GM21526 (cell line): ENCODE measurements around the gene CCNY.

Experiments
- ATAC-seq: cut with Tn5 transposase; IDR thresholded peaks from one replicate; pipeline ENCODE4 v1.9.1; 2021; ENCODE audit warnings: moderate library complexity; ENCODE audit not compliant: unreplicated experiment, low FRiP score

CCNY gene

DNA sequence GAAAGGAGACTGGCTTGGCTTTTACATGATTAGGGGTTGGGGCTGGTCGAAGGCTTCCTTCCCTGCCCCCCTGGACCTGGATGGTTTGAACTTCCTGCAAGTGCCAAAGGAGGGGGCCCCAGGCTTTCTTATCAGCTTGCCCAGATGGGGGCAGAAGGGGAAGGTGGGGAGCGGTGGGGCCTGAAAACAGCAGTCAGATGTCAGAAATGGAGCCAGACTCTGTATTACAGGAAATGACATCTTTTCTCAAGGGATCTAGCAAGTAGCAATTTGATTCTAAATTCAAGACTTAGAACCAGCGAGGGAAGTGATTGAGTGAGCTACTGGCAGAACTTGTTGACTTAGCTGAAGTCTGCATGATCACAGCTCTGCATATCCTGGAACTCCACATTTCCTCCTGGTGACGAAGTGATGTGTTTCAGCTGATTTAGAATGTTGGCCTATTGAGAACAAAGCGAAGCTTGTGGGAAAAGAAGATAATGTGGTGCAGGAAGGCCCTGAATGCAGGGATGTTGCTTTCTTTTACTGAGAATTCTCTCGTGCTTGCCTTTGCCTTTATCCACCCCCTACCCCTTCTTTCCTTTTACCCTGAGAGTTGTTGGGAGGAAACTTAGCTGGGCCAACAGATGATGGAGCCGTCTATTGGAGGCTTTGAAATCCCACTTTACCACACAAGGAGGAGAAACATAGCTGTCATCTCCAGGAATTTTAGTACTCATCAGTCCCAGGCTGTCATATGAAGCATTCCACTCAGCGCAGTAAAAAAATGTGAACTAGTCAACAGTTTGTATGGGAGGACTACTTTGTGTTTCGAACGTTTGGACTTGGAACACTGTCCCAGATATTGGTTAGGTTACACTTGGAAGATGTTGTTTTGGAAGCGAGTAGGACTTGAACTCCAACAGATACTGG lies 43.2 kb downstream of the CCNY start:
- ATAC-seq = peak; percentile 78

DNA sequence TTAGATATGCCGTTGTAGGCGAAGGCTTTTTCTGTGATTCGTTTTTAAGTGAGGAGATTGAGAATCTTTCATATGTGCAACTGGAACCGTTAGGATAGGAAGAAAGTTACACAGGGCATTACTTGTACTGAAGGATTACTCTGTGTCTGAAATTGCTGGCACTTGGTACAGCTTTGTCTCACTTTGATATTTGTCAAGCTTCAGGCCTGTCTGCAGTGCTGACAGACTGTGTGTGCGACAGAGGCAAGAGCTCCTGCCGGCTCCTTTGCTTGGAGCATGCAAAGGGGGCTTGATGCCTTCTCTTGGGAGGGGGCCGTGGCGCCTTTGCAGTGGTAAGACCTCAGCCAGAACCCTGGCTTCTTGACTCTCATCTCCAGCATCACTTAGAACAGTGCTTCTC lies 45.8 kb downstream of the CCNY start:
- ATAC-seq = no peak

DNA sequence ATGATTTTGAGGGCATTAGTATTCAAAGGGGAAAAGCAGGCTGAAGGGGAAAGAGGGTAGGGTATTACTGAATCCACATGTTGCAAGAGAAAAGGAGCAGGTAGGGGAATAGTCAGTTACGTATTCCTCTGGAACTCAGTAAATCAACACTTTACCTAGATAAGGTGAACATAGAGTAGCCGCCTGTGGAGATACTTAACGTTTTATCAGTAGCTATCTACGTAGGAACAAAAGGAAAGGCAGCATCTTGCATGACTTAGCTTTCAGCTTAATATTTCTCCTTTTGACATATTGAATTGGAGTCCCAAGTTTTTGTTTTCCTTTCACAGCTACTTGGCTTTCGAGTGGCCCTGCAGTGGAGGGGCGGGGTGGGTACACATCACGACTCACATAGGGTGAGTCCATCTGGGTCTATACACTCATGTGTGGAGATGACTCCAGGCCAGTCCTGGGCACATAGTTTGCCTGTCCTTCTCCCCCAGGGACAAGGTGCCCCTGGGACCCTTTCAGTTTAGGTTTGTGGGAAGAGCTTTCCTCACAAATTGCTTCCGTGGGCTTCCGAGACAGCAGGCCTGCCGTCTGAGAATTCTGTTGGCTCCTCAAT lies 48.1 kb downstream of the CCNY start:
- no peak for ATAC-seq

DNA sequence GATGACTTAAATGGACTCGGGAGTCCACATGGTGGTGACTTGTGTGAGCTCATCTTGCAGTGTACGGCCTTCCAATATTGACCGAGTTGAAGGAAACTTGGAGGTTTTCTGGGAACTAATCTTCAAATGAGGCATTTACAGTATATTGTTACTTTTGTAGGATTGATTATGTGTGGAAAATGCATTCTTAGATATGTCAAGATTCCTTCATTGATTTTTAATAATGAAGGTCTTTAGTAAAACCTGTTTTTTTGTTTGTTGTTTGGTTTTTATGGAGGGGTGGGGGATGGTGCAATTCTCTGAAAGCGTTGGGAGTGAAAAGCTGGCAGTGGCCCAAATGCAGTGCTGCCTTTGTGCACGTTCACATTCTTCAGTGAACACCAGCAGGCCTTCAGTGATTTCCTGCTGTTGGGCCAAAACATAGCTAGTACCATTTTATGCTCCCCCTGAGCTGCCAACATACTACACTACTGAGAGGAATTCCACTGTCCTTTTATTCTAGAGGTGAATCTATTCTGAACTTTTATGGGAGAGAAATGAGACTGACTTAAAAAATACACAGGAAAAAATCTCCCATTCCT lies 50.4 kb downstream of the CCNY start:
- no peak for ATAC-seq

DNA sequence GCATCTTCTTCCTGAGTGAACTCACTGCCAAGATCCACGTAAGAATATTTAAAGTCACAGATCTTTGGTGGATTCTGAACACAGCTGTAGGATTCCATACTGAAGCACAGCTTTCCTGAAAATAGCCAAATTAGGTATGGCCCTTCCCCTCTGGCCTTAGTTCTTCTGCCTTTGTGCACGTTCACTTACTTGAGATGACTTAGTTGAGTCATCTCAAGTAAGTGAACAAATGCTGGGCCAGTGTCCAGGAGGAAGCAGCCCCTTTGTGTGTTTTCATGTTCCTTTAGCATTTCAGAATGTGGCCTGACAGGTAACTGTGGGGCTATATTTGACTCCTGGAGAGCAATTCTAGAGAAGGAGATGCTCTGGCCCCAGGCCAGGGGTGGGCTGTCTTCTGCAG lies 51.5 kb downstream of the CCNY start:
- peak; percentile 68 for ATAC-seq

DNA sequence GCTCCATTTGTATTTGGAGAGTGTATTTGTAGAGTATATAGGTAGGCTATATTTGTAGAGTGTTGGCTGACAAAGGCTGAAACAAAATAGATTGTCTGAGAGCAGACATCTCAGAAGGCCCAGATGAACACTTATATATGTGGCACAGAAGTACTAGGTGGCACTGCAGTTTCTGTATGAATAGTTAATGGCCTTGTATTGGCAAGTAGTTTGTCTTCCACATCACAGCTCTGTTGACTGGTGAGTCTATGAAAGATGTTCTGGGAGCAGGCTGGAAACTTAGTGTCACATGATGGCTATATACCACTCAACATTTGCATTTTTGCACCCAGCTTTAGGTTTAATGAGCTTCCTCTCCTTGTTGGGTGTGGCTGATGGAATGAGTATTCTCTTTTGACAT lies 51.9 kb downstream of the CCNY start:
- peak; percentile 42 for ATAC-seq

DNA sequence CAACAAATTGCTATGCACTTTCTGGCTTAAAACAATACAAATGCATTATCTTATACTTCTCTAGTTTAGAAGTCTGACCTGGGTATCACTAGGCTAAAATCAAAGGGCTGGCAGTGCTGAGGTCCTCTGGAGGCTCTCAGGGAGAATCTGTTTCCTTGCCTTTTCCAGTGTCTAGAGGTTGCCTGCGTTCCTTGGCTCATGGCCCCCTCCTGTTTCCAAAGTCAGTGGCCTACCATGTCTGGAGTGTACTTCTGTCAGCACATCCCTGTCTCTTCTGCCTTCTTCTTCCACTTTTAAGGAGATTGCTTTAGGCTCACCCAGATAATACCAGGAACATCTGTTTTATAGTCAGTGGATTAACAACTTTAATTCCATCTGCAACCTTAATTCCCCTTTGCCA lies 52.4 kb downstream of the CCNY start:
- ATAC-seq = no peak

DNA sequence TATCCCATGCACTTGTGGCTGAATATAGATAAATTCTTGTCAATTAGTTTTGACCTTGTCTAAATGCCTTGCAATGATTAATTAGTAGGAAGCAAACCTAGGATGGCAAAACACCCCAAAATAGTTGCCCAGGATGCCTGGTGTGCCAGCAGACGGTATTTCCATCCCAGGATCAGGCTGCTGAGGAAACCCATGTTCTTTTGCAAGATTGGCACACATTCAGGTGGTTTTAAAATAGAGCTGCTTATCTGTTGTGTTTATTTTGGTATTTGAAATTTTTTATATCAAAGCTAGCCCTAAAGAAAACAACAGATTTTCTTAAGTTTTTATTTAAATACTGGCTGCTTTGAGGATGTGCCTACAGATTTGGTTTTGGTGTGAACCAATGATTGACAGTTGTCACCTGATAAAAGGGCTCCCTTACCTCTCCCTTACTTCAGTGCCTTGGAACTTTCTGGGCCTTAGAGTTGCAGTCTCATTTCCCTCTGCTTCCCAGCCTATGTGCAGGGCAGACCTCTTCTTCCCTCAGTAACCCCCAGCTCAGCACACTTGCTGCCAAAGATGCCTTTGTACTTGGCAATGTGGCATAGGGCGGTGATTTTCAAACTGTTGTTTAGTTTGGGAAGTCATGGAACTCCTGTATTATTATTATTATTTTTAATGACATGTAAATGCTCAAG lies 54.0 kb downstream of the CCNY start:
- no peak for ATAC-seq

DNA sequence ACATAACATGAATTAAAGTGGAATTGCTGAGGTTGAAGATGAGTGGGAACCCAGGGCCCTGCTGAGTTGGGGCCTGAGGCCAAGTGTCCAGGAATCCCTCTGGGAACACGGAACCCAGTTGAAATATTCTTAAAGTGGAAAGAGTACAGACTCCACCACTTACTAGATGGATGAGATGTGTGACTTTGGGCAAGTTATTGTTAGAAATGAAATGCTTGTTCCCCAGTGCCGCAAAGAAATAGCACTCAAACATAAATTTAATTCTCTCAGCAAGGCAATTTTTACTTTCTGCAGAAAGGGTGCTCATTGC lies 54.5 kb downstream of the CCNY start:
- no peak for ATAC-seq

DNA sequence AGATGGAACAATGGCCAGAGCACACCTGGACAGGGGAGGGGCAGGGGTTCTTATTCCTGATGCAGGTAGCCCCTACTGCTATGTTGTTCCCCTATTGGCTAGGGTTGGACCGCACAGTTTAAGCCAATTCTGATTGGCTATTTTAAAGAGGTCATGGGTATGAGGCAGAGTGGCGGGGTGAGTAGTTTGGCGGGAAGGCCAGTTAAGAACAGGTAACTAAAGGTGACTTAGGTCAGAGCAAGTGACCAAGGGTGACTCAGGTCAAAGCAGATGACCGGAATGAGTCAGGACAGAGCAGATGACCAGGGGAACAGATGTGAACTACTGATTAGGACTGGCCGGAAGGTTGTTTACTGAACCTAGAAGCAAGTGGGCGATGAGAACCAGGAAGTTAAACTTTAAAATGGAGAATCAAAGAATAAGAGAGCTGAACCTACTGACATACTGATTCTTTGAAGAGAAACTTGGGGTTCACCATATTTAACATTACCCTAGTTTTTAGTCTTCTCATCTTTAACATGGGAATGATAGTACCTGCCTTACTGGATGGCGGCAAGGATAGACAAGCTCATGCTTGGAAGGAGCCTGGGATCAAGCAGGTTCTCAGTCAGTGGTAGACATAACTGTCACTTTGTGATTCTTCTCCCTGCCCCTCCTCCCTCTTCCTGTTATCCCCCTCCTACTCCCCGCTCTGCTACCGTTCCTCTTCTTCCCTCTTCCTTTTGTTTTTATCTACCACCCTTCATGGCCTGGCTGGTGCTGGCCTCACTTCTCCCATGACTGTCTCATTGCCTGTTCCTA lies 55.0 kb downstream of the CCNY start:
- ATAC-seq = no peak

DNA sequence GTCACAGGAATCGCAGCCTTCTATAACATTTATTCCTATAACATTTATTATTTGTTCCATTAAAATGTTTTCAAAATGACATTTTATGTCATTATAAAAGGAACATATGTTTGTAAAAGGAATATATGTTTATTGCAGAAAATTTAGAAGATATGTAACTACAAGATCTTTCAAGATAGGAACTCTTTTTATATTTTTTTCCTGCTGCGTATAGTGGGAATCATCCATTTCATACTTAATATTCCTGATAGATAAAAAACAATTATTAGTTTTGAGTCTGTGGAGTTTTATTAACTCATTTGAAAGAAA lies 55.6 kb downstream of the CCNY start:
- ATAC-seq = no peak

DNA sequence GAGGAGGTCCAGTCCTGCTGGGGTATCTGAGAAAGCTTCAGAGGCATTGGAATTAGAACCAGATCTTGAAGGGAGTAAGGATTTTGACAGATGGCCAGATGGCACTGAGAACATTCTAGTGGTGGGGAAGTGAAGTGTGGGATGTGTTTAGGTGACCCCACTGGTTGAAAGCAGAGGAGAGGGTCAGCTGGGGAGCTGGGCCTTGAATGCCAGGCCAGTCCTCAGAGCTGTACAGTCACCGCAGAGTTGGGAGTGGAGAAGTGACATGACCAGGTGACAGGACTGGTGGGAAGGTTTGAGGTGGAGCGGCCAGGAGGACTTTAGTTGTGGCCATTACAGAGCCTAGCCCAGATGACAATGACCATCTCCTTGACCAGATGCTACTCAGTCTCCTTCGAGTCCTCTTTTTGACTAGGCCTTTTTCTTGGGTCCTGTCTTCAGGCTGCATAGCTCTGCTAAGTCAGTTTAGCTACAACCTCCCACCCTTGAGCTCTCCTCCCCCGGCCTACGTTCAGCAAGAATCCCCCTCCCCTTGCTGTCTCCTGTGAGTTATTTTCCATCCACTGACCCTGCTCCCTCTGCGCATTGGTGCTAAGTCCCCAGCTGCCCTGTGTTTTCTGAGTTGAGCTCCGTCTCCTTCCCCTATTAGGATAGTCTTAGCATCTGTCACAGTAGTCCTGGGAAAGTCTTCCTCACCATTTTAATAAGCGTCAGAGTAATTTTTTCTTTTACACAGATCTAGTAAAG lies 56.3 kb downstream of the CCNY start:
- no peak for ATAC-seq

DNA sequence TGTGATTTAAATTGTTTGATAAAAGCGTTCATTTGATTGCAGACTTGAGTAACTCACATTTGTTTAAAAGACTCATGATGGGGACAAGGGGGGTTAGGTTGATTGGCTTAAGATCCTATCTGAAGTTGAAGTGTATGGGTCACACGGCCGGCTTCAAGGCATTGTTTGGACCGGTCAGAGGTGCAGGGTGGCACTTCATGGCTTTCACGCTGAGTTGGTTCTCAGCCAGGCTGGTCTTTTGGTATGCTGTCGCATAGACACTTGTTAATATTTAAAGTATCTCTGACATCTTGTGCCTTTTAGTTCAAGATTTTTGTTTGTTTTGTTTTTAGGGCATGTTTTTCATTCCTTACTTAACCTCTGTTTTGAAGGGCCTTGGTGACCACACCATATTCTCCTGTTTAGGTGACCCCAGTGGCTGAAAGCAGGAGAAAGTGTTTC lies 58.1 kb downstream of the CCNY start:
- no peak for ATAC-seq

DNA sequence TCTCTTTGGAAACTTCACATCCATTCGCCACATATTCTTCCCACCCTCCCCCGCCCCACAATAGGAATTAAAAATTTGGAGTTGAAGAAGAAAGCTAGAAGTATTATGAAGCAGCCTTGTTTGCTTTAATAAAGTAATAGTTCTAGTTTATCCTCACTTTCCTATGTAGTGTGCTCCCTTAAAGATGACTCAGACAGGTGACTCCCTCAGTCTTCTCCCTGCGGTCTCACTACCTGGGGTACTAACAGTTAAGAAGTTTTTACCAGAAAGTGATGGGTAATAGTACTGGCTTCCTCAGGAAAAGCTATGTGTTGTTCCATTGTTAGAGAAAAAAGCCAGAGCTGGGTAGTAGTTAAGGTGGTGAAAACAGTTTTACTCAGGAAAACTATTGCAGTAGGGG lies 58.6 kb downstream of the CCNY start:
- no peak for ATAC-seq

DNA sequence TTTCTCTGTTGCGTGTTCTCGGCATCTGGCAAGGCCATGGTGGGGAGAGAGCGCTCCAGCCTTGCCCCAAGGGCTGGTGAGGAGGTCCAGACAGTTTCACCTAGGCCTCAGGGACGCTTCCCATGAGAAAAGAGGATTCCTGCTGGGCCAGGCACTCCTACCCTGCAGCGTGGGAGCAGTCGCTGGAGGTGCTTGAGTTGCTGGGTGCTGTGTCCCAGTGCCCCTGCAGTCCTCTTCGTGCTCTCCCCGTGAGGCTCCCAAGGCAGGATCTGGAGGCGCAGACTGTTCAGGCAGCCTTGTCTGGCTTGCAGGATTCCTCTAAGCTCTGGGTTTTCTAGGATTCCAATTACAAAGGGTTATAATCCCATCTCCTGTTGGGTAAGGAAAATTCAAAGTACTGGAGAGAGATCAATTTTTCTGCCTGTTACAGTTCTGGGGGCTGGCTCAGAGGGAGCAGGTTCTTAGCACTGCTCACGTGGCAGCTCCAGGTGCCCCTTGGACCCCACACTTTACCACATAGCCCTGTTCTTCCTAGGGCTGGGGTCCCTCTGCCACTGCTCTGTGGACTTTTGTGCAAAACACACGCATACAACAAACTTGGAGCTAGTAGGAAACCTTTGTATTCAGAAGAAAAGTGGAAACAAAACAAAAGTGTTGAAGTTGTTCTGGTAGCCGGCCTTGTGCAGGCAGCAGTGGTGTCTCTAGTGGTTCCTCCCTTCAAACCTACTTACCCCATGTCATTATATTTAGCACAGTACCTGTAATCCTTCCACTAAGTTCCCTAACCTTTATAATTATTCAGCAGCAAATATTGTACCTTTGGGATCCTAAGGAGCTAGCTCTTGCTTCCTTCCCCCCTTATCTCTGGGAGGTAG lies 60.5 kb downstream of the CCNY start:
- no peak for ATAC-seq

DNA sequence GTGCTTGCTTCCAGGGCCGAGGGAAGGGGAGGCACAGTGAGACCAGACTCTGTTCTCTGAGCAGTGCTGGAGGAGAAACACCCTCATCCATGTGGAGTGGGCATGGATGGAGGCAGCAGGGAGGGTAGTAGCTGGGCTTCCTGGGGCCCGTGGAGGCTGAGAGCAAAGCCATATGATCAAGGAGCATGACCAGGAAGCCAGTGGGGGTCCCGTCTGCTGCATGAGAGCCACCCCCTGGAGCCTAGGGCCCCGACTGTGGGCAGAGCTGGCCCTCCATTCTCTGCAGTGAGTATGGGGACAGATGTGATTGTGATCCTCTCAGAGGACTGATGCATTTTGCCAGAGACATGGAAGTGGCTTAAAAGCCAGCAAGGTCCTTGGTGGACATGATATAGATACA lies 61.6 kb downstream of the CCNY start:
- ATAC-seq = no peak

DNA sequence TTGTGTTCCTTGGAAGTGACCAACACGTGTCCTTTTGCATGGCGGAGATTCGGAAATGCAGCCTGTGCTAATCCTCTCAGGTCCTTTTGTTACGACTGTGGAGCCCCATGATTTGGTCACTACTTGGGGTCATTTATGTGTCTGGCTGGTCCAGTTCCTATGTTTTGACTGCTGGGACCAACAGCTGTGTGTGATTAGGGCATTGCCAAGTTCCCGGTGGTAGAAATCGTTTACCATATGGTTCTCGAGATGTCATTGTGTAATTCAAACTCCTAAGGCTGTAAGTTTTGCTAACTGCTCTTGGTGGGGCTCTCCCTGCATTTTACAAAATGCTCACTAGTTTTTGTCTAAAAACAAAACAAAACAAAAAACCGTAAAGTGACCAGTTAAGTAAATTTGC lies 62.0 kb downstream of the CCNY start:
- no peak for ATAC-seq

DNA sequence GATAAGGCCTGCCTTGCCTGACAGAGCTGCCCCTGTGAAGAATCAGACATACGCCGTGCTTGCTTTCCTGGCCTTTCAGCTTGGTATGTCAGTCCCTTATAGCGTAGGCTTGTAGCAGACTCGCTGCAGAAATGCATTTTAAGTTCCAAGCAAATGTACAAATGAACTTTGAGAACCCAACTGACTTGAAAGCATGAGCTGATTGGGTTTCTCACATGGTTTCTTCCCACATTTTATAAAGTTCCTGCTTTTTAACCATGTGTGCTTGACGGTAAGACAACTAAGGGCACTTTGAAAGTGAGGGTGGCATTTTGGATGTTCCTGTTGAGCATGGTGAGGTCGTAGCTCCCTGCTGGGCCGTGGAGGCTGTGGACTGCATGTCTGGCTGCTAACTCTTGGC lies 62.6 kb downstream of the CCNY start:
- no peak for ATAC-seq

DNA sequence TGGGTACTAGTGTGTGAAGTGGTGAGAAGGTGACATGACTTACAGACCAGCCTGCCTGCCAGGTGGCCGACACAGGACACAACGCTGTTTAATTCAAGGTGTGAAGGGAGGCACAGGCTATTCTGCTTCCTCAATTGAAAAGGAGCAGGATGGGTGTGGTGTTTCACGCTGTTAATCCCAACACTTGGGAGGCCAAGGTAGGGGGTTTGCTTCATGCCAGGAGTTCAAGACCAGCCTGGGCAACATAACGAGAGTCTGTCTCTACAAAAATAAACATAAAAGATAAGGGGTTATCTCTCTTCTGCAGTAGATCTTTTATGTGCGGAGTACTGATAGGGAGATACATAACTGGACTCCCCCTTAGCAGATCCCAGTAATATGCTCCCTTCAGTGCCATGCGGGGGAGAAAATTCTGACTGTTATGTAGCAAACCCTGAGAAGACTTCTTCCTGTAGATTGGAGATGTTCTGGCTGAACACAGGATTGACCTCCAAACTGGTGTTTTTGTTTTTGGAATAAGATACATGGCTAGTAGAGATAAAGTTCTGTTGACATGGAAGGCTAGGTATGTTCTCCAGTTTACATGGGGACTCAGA lies 63.2 kb downstream of the CCNY start:
- ATAC-seq = no peak
